HG02870 (cell line): ENCODE measurements around the gene TDRKH.
"Not testable (repeated sequence)": the region's sequence is repeated elsewhere in the genome, so short reads cannot be mapped to it uniquely, and the experiment has no call there.

Experiments used
- ATAC-seq: cut with Tn5 transposase; IDR thresholded peaks from one replicate; pipeline ENCODE4 v1.9.1; 2021; ENCODE audit warnings: mild to moderate bottlenecking, moderate library complexity; ENCODE audit not compliant: unreplicated experiment

The TDRKH gene

GRCh38 chr1:151768351-151769066, 21.8 kb downstream of the TDRKH start:
- ATAC-seq: not testable (repeated sequence)

- no peak for ATAC-seq
Observed at GRCh38 chr1:151763990-151764389, 26.3 kb downstream of the TDRKH start.

- peak; percentile 90 for ATAC-seq
Observed at GRCh38 chr1:151762941-151763921, 27.1 kb downstream of the TDRKH start, which contains the start of gene MRPL9. MRPL9 (minus strand) TSS chr1:151763496; CDS start chr1:151763479, 17 bp downstream.

- no peak for ATAC-seq
Observed at GRCh38 chr1:151760597-151761385, 29.5 kb downstream of the TDRKH start.

GRCh38 chr1:151759241-151759640, 31.1 kb downstream of the TDRKH start:
- no peak for ATAC-seq

- ATAC-seq: no peak
Observed at GRCh38 chr1:151756291-151756690, 34.0 kb downstream of the TDRKH start.

- ATAC-seq: no peak
Observed at GRCh38 chr1:151741516-151741915, 48.8 kb downstream of the TDRKH start.

- ATAC-seq: no peak
Observed at GRCh38 chr1:151739590-151740355, 50.5 kb downstream of the TDRKH start.

- ATAC-seq: no peak
Observed at GRCh38 chr1:151737479-151737878, 52.8 kb downstream of the TDRKH start.

GRCh38 chr1:151737026-151737425, 53.3 kb downstream of the TDRKH start:
- no peak for ATAC-seq

- ATAC-seq: not testable (repeated sequence)
Observed at GRCh38 chr1:151733995-151734394, 56.3 kb downstream of the TDRKH start.

- ATAC-seq: no peak
Observed at GRCh38 chr1:151733126-151733525, 57.2 kb downstream of the TDRKH start.

- ATAC-seq: no peak
Observed at GRCh38 chr1:151729966-151730291, 60.4 kb downstream of the TDRKH start.

GRCh38 chr1:151729157-151729965, 60.9 kb downstream of the TDRKH start:
- ATAC-seq: no peak

GRCh38 chr1:151728151-151729054, 61.9 kb downstream of the TDRKH start:
- ATAC-seq: no peak

- no peak for ATAC-seq
Observed at GRCh38 chr1:151723726-151724370, 66.5 kb downstream of the TDRKH start.
